Measurements from ENCODE around the gene PADI4.

The PADI4 gene

GRCh38 chr1:17397910-17398695 is 90.1 kb downstream of the PADI4 start:
- no peak for DNase-seq (ENCODE audit: low read depth)
- H3K4me3 ChIP-seq (ENCODE audit: low read depth, low read length): no peak overlapping the region
- no peak for TF ChIP-seq MYC (IDR thresholded peaks at IDR 0.05; ENCODE audit: low read depth, low read length)
- TF ChIP-seq POLR2A (IDR thresholded peaks at IDR 0.05; ENCODE audit: extremely low read depth, insufficient read length): no peak
- TF ChIP-seq, protein P1, sequence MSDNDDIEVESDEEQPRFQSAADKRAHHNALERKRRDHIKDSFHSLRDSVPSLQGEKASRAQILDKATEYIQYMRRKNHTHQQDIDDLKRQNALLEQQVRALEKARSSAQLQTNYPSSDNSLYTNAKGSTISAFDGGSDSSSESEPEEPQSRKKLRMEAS (IDR thresholded peaks at IDR 0.05; ENCODE audit: low read depth, low read length): no peak
- TF ChIP-seq CTCF (IDR thresholded peaks at IDR 0.05; ENCODE audit: low read depth, low read length): no peak

GRCh38 chr1:17400725-17401341 is 92.8 kb downstream of the PADI4 start:
- DNase-seq (ENCODE audit: low read depth): no peak
- TF ChIP-seq, protein P1 (IDR thresholded peaks at IDR 0.05; ENCODE audit: low read depth, low read length): no peak
- TF ChIP-seq MYC (IDR thresholded peaks at IDR 0.05; ENCODE audit: low read depth, low read length) (no peak), CTCF (IDR thresholded peaks at IDR 0.05; ENCODE audit: low read depth, low read length) (no peak)

DNA sequence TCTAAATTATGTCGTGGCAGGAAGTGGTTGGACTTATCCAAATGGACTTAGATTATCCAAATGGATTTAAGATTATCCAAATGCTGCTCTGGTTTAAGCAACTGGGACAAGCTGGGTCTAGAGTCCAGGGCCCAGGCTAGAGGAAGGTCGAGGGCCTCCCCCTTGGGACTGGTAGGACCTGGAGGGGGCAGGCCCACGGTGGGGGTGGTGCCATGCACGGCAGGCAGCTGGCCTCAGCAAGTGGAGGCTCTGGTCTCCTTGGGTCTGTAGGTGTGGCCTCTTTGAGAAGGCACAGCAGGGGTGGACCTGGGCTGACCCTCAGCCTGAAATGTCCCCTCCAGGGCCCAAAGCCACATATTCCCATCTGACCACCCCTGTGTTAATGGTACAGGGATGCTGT is 93.8 kb downstream of the PADI4 start:
- no peak overlapping the region for H3K4me3 ChIP-seq (ENCODE audit: low read depth, low read length)
- TF ChIP-seq POLR2A (IDR thresholded peaks at IDR 0.05; ENCODE audit: extremely low read depth, insufficient read length) (no peak), MYC (IDR thresholded peaks at IDR 0.05; ENCODE audit: low read depth, low read length) (no peak), CTCF (IDR thresholded peaks at IDR 0.05; ENCODE audit: low read depth, low read length) (no peak)
- TF ChIP-seq, protein P1 (IDR thresholded peaks at IDR 0.05; ENCODE audit: low read depth, low read length): no peak
- no peak for DNase-seq (ENCODE audit: low read depth)

More at GRCh38 chr1:17400725-17401341, 92.8 kb downstream of the PADI4 start:
- H3K4me3 ChIP-seq (ENCODE audit: low read depth, low read length): no peak overlapping the region

- TF ChIP-seq CTCF (IDR thresholded peaks at IDR 0.05; ENCODE audit: low read depth, low read length): no peak
- TF ChIP-seq, protein P1 (IDR thresholded peaks at IDR 0.05; ENCODE audit: low read depth, low read length): no peak
- no peak for TF ChIP-seq MYC (IDR thresholded peaks at IDR 0.05; ENCODE audit: low read depth, low read length)
- TF ChIP-seq POLR2A (IDR thresholded peaks at IDR 0.05; ENCODE audit: extremely low read depth, insufficient read length): no peak
- no peak for DNase-seq (ENCODE audit: low read depth)
These were observed 95.1 kb downstream of the PADI4 start for GRCh38 chr1:17403081-17403480.

GRCh38 chr1:17404034-17404684 is 96.2 kb downstream of the PADI4 start:
- TF ChIP-seq POLR2A (IDR thresholded peaks at IDR 0.05; ENCODE audit: extremely low read depth, insufficient read length): no peak
- TF ChIP-seq, protein P1 (IDR thresholded peaks at IDR 0.05; ENCODE audit: low read depth, low read length): no peak
- no peak for TF ChIP-seq CTCF (IDR thresholded peaks at IDR 0.05; ENCODE audit: low read depth, low read length)
- no peak for TF ChIP-seq MYC (IDR thresholded peaks at IDR 0.05; ENCODE audit: low read depth, low read length)
- H3K4me3 ChIP-seq (ENCODE audit: low read depth, low read length): no peak overlapping the region
- no peak for DNase-seq (ENCODE audit: low read depth)

More at GRCh38 chr1:17403081-17403480, 95.1 kb downstream of the PADI4 start:
- no peak overlapping the region for H3K4me3 ChIP-seq (ENCODE audit: low read depth, low read length)

Data from NB4 (cell line).